SU-DHL-6 (cell line): ENCODE data around the gene HTR1D.

Experiments used
- CTCF ChIP-seq: fragments of 200-600 bp; sonication (generic); IDR thresholded peaks from one replicate; pipeline ENCODE4 v1.5.1; 2017; ENCODE audit warnings: antibody characterized with exemption, mild to moderate bottlenecking, low read length, moderate library complexity; ENCODE audit not compliant: insufficient read depth, poor library complexity, severe bottlenecking
- EZH2phosphoT487 ChIP-seq: fragments of 200-600 bp; sonication (generic), shearing (Covaris generic); conservative IDR thresholded peaks from 2 replicates; pipeline ENCODE4 v1.6.1; 2018; ENCODE audit warnings: mild to moderate bottlenecking, antibody characterized with exemption, low read length, moderate library complexity, mixed read lengths

GRCh38 chr1:23178950-23179349 is 38.4 kb downstream of the HTR1D start:
- TF ChIP-seq CTCF, result no peak
- no peak for TF ChIP-seq EZH2phosphoT487
